HG03442 (cell line): ENCODE results near the gene BPI.
"Not testable (repeated sequence)": the region's sequence is repeated elsewhere in the genome, so short reads cannot be mapped to it uniquely, and the experiment has no call there.

ENCODE experiments used
- ATAC-seq: cut with Tn5 transposase; IDR thresholded peaks from one replicate; pipeline ENCODE4 v1.9.1; 2021; ENCODE audit warnings: mild to moderate bottlenecking, moderate library complexity; ENCODE audit not compliant: unreplicated experiment

BPI gene

DNA sequence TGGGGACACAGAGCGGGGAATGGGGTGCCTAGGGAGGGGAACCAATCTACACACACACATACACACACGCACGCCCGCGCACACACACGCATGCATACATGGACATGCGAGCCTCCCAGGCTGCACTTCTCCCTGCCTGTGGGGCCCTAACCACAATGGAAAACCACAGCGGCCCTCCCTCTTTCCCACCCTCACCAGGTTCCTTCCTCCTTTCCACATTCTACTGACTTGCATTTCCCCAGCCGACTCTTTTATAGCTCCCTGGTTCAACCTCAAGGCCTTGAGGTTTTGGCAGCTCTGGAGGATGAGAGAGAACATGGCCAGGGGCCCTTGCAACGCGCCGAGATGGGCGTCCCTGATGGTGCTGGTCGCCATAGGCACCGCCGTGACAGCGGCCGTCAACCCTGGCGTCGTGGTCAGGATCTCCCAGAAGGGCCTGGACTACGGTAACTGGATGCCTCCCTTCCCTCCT is at the start of gene BPI:
Gene BPI, plus strand, starts transcription at position 249 of the 472 bp plus-strand sequence. Its CDS starts 68 bp downstream, at position 317.
- ATAC-seq = no peak

DNA sequence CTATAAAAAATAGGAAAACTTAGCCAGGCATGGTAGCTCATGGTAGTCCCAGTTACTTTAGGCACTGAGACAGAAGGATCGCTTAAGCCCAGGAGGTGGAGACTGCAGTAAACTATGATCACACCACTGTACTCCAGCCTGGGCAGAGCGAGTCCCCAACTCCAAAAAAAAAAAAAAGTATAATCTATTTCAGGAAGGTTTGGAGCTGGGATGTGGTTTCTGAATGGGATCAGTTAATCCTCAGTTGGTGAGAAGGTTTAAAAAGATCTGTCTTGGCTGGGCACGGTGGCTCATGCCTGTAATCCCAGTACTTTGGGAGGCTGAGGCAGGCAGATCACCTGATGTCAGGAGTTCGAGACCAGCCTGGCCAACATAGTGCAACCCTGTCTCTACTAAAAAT is 49.3 kb upstream of the BPI start:
- ATAC-seq = not testable (repeated sequence)

DNA sequence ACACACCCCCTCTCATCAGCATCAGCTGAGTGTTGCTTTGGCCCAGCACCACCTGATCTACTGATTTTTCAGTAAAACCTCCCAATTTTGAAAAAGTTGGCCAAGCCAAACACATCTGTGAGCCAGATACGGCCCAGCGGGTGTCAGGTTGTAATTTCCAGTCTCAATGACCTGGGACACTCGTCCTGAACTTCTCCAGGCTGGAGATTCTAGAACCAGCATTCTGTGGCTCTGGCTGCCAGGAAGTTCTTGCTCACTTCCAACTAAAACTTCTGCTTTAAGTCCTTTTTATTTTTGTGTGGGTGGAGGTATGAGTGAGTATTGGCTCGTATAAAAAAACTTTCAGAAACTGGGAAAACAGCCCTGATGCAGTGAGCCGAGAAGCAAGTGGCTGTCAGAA is 48.6 kb upstream of the BPI start:
- no peak for ATAC-seq

DNA sequence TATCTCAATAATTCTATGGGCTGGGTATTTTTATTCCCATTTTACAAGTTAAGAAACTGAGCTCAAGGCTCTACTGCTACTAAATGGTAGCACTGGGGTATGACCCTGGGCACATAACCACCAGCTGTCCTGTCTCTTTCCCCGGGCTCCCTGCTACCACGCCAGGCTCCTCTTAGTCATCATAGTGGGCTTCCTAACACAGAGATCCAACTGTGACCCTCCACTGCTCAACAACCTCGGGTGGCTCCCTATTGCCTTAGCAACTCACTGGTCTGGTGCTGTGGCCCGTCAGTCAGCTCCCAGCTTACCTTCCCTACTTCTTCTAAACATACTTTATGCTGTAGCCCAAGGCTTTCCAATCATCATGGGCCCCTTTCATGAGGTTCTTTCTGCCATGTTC is 47.9 kb upstream of the BPI start:
- no peak for ATAC-seq

DNA sequence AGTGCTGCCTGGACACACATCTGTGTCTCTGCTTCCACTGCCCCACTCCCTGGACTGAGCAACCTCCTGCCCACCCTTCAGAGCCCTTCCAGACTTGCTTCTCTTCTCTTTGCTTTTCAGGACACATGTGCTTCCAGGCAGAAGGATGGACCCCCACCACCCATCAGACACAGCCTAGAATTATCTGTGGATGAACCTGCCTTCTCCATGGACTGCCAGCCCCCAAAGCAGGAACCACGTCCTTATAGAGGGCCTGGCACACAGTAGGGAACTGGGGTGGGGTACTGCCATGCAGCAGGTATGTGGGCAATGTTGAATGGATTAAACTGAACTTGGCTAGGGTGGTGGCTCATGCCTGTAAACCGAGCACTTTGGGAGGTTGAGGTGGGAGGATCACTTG is 47.0 kb upstream of the BPI start:
- ATAC-seq = no peak

DNA sequence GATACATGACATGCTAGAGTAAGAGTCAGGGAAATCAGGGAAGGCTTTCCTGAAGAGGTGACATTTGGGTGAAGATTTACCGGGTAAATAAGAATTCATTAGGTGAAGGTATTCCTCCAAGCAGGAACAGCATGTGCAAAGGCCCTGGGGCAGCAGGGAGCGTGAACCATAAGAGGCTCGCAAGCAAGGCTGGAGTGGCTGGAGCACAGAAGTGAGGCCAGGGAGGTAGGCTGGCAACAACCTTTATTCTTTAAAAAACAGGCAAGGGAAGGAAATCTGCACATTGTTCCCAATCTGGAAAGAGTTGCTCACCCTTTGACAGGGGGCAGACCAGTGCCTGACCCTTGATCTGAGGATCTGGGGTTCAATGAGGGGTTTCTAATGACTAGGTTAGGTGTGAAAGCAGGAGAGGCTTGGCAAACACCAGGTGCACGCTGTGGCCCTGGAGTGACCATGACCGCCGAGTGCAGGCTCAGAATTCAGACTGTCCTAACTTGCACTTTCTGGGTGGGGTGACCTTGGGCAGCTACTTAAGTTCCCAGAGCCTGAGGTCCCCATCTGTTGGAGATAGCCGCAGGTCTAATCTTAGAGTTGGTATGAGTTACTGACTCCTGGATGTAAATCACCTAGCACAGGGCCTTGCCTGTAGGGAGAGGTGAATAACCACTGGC is 45.3 kb upstream of the BPI start:
- no peak for ATAC-seq

DNA sequence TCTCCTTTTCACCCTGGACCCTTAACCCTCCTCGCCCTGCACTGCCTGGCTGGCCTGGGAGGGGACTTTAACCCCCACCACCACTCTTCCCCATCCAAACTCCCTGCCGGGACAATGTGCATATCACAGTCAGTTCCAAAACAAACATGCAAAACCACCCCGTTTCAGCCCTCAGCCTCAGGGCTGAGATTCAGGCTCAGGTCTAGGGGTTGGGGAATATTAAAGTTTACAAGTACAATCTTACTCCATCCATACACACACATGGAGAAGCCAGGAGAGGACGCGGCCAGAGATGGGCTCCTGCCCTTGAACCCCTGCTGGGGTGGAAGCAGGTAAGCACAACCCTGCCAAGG is 44.0 kb upstream of the BPI start:
- ATAC-seq = no peak

DNA sequence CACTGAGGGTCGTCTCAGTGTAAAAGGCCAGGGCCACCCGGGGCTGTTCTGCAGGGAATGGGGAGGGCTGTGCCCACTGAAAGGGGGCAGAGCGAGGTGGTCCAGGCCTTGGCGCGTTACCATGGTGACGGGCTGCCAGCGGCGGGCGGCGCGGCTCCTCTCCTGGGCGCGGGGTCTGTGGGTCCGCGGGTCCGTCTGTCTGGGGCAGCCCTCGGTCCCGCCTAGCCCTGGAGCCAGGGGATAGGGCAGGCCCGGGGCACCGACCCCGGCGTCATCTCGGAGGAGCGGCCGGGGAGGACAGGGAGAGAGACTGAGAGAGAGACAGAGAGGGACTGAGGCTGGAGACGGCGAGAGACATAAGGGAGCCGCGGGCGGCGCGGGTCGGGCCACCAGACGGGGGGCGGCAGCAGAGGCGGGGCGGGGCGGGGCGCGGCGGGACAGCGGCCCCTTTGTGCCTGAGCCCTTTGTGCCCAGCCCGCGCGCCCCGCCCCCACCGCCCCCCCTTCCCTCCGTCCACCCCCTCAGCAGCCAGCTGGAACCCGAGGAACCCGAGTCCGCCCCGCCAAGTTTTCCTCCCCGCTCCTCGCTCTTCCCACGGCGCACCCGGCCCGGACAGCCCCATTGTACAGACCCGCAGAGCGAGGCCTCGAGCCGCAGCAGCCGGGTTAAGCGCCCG is 43.4 kb upstream of the BPI start, which contains the start of gene KIAA1755:
Gene KIAA1755, minus strand, starts transcription at position 358 of the 676 bp plus-strand sequence. Its CDS starts 235 bp downstream, at position 123.
- no peak for ATAC-seq

DNA sequence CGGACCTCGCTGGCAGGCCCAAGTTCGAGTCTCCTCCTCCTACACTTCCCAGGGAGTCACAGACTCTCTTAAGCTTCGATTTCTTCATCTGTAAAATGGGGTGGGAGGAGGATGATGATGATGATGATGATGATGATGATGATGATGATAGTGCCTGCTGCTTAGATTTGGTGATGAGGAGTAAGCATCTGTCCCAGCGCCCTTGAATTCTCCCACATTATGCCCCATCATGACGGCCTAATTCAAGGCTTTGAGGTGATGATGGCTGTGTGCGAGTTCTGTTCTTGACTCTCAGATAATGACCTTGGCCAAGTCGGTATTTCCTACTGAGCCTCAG is 42.9 kb upstream of the BPI start:
- no peak for ATAC-seq

DNA sequence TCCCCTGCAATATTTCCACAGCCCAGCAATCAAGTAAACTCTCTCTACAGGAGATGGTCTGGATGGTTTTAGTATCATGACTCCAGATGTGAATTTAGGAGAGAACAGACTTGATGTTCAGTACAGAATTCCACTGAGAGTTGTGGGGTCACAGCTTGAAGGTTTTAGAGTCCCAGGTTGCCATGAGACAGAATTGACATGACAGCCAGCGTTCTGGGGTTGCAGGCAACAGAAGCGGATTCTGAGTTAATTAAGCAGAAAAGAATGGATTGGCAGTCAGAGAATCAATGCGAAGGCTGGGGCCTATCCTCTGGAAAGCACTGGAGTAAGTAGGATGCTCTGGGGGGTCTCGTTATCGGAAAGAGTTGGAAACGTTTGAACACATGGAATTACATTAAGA is 41.0 kb upstream of the BPI start:
- no peak for ATAC-seq

DNA sequence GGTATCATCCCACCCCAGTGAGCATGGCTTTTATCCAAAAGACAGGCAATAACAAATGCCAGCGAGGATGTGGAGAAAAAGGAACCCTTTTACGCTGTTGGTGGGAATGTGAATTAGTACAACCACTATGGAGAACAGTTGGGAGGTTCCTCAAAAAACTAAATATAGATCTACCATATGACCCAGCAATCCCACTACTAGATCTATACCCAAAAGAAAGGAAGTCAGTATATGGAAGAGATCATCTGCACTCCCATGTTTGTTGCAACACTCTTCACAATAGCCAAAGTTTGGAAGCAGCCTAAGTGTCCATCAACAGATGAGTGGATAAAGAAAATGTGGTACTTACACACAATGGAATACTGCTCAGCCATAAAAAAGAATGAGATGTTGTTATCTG is 37.5 kb upstream of the BPI start:
- no peak for ATAC-seq

DNA sequence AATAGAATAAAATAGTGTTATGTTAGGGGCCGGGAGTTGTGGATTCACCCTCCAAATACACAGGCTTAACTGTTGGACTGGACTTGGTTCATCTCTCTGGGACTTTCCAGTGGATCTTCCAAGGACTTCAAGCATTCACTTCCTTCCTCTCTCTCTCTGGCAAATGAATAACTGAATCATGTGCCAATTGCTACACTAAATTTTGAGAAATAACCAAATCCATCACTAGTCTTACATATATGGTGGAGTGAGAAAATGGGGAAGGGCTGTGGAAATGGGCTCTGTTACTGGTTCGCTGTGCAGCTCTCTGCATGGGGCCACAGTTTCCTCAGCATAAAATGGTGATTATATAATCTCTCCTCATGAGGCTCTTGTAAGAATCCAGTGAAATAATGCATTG is 36.7 kb upstream of the BPI start:
- no peak for ATAC-seq

DNA sequence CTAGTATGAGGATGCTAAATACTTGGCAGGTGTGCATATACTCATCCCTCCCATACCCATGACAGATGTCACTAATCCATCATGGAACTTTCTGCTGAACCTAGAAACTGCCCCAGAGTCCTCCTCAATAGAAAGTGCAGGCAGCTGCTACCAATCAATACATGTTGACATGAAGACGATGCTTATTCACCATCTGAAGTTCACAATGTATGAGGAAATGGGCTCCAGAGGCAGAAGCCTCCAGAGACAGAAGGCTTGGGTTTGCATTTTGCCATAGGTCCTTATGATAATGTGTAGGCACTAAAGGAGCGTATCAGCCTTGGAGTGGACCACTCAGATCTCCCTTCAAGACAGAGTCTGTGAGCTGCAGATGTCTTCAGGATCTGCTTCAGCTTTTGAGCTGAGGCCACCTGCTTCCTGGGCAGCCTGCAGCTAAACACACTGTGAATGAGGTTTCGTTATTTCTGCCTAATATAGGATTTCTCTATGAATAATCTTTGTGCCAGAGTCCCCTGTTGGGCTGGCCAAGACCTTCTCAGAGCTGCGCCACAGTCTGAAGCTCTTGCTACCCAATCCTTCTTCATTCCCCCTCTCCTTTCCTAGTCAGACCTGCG is 35.9 kb upstream of the BPI start:
- no peak for ATAC-seq

DNA sequence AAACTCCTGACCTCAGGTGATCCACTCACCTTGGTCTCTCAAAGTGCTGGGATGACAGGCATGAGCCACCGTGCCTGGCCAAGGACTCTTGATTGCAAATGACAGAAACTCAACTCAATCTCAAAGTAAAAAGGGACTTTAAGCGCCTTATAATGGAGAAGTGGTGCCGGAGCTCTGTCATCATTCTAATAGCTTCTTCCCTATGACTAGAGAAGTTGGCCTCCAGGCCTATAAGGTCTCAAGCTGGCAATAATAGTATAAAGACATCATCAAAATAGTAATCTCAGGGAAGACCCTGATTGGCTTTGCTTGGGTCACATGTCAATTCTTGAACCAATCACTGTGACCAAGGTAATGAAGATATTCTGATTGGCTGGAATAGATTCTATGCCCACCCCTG is 34.9 kb upstream of the BPI start:
- no peak for ATAC-seq

DNA sequence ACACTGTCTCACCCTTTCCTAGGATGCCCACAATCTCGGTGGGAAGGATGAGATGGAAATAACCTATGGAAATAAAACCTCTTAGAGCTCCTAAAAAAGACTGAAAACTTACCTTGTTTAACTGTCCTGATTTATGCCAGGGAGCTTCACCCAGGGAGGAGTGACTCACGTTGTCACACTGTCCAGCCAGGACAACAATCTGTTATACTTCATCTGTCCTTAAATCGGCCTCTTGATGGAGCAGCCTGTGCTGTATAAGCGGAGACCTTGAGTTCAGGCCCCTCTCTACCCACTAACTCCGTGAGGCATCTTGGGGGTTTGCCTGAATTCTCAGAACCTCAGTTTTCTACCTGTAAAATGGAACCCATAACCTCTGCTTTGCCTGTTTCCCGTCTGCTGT is 34.2 kb upstream of the BPI start:
- ATAC-seq = no peak

DNA sequence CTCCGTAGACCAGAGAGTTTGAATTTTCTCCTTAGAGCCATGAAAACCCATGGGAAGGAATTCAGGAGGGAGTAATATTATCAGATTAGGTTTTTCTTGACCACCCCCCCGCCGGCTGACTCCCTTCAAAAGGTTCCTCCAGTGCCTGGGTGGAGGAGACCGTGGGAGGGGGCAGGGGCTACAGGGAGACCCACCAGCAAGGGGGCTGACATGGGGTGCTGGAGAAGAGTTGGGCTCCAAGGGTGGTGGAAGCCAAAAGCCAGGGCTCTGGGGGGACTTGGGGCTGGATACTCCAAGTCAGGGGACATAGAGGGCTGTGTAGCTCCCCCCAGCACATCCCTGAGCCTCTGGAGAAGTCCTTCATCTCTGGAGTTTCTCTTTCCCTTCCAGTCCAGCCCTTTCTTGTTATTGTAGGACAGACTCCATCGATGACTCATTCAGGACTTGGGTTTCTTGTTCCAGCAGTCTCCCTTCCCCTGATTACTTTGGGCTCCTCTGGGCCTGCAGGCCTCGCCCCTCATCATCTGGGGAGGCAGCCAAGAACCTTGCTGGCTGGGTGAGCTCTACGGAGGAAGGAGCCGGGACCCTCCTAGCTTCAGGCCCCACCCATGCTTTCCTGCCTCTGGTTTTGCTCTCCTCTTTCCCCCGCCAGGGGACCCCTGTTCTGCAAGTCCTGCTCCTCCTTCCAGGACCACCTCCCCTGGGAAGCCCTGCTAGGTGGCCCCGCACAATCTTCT is 32.9 kb upstream of the BPI start:
- ATAC-seq = no peak

DNA sequence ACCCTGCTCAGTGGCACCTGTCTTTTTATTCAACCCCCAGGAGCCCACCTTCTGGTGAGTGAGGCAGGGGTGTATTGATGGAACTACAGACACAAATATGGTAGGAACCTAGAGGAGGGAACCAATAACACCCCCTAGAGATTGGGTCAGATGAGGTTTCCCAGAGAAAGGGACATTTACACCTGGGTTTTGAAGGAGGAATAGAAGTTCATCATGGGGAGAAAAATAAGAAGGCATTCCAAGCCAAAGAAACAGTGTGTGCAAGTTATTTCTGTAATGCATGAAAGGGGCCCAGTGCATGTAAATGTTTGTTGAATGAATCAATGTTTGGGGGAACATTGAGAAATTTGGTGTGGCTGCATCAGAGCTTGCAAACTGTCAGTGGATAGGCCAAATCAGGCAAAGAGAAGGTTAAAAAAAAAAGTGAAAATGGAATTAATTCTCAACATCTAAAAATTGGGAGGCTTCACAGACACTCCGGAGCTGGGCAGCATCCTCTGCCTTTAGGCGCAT is 32.3 kb upstream of the BPI start:
- no peak for ATAC-seq

DNA sequence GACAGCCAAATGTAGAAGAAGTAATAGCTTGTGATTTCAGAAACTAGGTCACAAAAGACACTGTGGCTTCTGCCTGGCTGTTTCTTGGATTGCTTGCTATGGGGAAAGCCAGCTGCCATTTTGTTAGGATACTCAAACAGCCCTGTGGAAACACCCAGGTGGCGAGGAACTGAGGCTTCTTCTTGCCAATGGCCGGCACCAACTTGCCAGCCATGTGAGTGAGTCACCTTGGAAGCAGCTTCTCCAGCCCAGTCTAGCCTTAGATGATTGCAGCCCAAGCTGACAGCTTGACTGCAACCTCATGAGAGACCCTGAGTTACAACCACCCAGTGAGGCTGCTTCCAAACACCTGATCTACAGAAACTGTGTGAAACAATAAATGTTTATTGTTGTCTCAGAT is 31.6 kb upstream of the BPI start:
- ATAC-seq = no peak

DNA sequence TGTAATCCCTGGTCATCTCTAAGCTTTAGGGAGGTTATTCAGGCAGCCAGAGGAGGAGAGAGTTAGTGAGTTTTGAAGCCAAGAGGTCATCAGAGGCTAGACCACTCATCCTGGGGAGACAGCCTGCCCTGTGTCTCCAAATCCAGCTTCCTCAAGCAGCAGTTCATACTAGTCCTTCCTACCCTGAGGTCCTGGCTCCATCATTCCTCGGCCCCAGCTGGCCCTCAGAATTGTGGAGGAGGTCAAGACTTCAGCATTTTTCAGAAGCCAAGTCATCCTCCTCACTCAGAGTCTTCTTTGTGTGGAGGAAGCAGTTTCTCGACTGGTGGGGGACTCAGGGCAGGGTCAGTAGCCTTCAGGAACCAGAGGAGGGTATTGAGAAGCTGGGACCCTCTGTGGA is 31.0 kb upstream of the BPI start:
- ATAC-seq = no peak

DNA sequence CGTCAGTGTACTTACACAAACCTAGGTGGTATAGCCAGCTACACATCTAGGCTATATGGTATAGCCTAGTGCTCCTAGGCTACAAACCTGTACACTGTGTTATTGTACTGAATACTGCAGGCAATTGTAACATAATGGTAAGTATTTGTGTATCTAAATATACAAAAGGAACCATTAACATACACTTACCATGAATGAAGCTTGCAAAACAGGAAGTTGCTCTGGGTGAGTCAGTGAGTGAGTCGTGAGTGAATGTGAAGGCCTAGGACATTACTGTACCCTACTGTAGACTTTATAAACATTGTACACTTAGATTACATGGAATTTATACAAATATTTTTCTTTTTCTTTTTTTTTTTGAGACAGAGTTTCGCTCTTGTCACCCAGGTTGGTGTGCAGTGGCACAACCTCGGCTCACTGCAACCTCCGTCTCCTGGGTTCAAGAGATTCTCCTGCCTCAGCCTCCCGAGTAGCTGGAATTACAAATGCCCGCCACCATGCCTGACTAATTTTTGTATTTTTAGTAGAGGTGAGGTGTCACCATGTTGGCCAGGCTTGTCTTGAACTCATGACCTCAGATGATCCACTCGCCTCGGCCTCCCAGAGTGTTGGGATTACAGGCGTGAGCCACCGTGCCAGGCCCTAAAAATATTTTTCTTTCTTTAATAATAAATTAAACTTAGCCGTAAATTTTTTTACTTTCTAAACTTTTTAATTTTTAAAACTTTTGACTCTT is 28.0 kb upstream of the BPI start:
- no peak for ATAC-seq

DNA sequence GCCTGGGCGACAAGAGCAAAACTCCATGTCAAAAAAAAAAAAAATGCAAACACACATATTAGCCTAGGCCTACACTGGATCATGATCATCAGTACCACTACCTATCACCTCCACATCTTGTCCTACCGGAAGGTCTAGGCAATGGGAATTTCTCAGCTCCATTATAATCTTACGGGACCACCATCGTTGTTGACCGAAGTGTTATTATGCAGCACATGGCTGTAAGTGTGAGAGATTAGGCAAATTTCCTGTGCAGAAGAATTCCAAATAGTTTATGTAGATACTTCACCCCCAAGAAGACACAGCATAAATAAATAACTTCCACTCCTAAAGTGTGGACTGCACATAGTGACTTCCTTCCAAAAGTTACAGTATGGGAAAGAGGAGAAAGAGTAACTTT is 26.7 kb upstream of the BPI start:
- ATAC-seq = no peak
